Spinal cord (tissue), 10 donors: ENCODE data around the gene DCANP1. TPM values are rescaled to one million over a fixed set of nuclear protein-coding genes. Genes with fewer than 3 reads are reported as not detected.

Experiments
- DNase-seq, 6 donors: peaks; one replicate each; pipeline versions ENCODE4 v3.0.0 to v3.0.0-alpha.2; 2013 to 2015; ENCODE audit warnings: low spot score in 6 of 6, low read depth in 4 of 6
- H3K27ac ChIP-seq: one replicate; pipeline ENCODE4 v1.5.1; 2013; ENCODE audit warnings: low read depth, low read length, control low read depth
- H3K27me3 ChIP-seq: one replicate; pipeline ENCODE4 v1.6.1; 2013; ENCODE audit warnings: low read length; ENCODE audit not compliant: control insufficient read depth, insufficient read depth
- H3K36me3 ChIP-seq: one replicate; pipeline ENCODE4 v1.6.1; 2013; ENCODE audit warnings: low read length; ENCODE audit not compliant: control insufficient read depth, insufficient read depth
- H3K4me1 ChIP-seq: one replicate; pipeline ENCODE4 v1.6.1; 2013; ENCODE audit warnings: low read length; ENCODE audit not compliant: control insufficient read depth, insufficient read depth
- H3K4me3 ChIP-seq: one replicate; pipeline ENCODE4 v1.5.1; 2013; ENCODE audit warnings: low read depth, low read length, control low read depth
- H3K9me3 ChIP-seq: one replicate; pipeline ENCODE4 v1.6.1; 2013; ENCODE audit warnings: low read length; ENCODE audit not compliant: control insufficient read depth, insufficient read depth
- WGBS: methylation state at CpG from one replicate; pipeline ENCODE4 v1.1.5; 2013; ENCODE audit warnings: missing lambda C conversion rate; ENCODE audit not compliant: insufficient coverage; 5-methylcytosine and 5-hydroxymethylcytosine counted together
- polyA plus RNA-seq, 2 donors: library from polyadenylated mRNA; unstranded; fragments of 120-200 nt; gene quantifications; one replicate each; pipeline ENCODE4 v1.2.1, GENCODE V29; 2013; ENCODE audit not compliant: insufficient read length in 2 of 2
- total RNA-seq, 2 donors: library from RNA; depleted of rRNA in 1 of 2; stranded (reverse); fragments of 120-200 nt in 1 of 2; fragments of >200 nt in 1 of 2; gene quantifications; one replicate each; pipeline versions ENCODE4 v1.2.3 to v1.2.4, GENCODE V29; 2013 to 2014
- donor health status: healthy.

Gene DCANP1
- total and polyA plus RNA-seq, 4 donors: 0.10 to 0.11 TPM; not detected in 2

- H3K4me1 ChIP-seq: peaks cover 16% of the 10 kb centered on the region
- no peaks in the 10 kb centered on the region for H3K27me3 ChIP-seq
- no peaks in the 10 kb centered on the region for H3K9me3 ChIP-seq
- WGBS: no CpG with 5 or more reads among the region's 2 CpGs
- H3K36me3 ChIP-seq: no peaks in the 10 kb centered on the region
- H3K27ac ChIP-seq: no peak overlapping the region
- no peak overlapping the region for H3K4me3 ChIP-seq
- no peak for DNase-seq
Measured at GRCh38 chr5:135402031-135402430, 45.1 kb downstream of the DCANP1 start.

- peaks cover 20% of the 10 kb centered on the region for H3K4me1 ChIP-seq
- H3K27me3 ChIP-seq: no peaks in the 10 kb centered on the region
- no peaks in the 10 kb centered on the region for H3K9me3 ChIP-seq
- H3K4me3 ChIP-seq: no peak overlapping the region
- no peak overlapping the region for H3K27ac ChIP-seq
- no peaks in the 10 kb centered on the region for H3K36me3 ChIP-seq
- no peak for DNase-seq
- 18% methylated on average over 4 of the region's 5 CpGs for WGBS
Measured at GRCh38 chr5:135400866-135401265, 46.3 kb downstream of the DCANP1 start.

GRCh38 chr5:135399794-135400542 lies 47.2 kb downstream of the DCANP1 start:
- Histone ChIP-seq H3K27me3 (no peaks in the 10 kb centered on the region), H3K27ac (peak overlapping the region; percentile 92), H3K36me3 (no peaks in the 10 kb centered on the region), H3K9me3 (no peaks in the 10 kb centered on the region), H3K4me1 (peaks cover 20% of the 10 kb centered on the region), H3K4me3 (peak overlapping the region; percentile 75)
- DNase-seq: no peak
- WGBS: 8% methylated on average over 8 of the region's 25 CpGs

- H3K4me1 ChIP-seq: peaks cover 20% of the 10 kb centered on the region
- peak; percentile 62 to 95 (median 82) for DNase-seq
- peak within 1 kb of the TSS; percentile 92 for H3K27ac ChIP-seq
- peak within 1 kb of the TSS; percentile 75 for H3K4me3 ChIP-seq
- no peaks in the 10 kb centered on the region for H3K36me3 ChIP-seq
- H3K9me3 ChIP-seq: no peaks in the 10 kb centered on the region
- H3K27me3 ChIP-seq: no peaks in the 10 kb centered on the region
- under 1% methylated on average over 107 of the region's 109 CpGs for WGBS
Measured at GRCh38 chr5:135398855-135399793, 48.0 kb downstream of the DCANP1 start, which contains the start of gene MACROH2A1. Gene MACROH2A1, minus strand, starts transcription at chr5:135399231. Its CDS starts 10,138 bp downstream, at chr5:135389093.

- 0% methylated on average over 40 of the region's 43 CpGs for WGBS
- Histone ChIP-seq H3K36me3 (no peaks in the 10 kb centered on the region), H3K27ac (peak overlapping the region; percentile 64), H3K4me1 (peaks cover 20% of the 10 kb centered on the region), H3K27me3 (no peaks in the 10 kb centered on the region), H3K4me3 (peak overlapping the region; percentile 75), H3K9me3 (no peaks in the 10 kb centered on the region)
- peak in 3 of 6 donors; percentile 6 to 46 (median 27) for DNase-seq
Measured at GRCh38 chr5:135398160-135398854, 48.8 kb downstream of the DCANP1 start.

GRCh38 chr5:135397084-135397483 lies 50.1 kb downstream of the DCANP1 start:
- Histone ChIP-seq H3K4me1 (peaks cover 20% of the 10 kb centered on the region), H3K27ac (no peak overlapping the region), H3K27me3 (no peaks in the 10 kb centered on the region), H3K9me3 (no peaks in the 10 kb centered on the region), H3K36me3 (no peaks in the 10 kb centered on the region), H3K4me3 (no peak overlapping the region)
- no peak for DNase-seq
- WGBS: 75% methylated on average over 4 of the region's 5 CpGs

- H3K27ac ChIP-seq: no peak overlapping the region
Measured at GRCh38 chr5:135396459-135397055, 50.6 kb downstream of the DCANP1 start.

GRCh38 chr5:135395866-135396265 lies 51.3 kb downstream of the DCANP1 start:
- no peaks in the 10 kb centered on the region for H3K27me3 ChIP-seq
- no peak overlapping the region for H3K4me3 ChIP-seq
- H3K27ac ChIP-seq: no peak overlapping the region
- H3K36me3 ChIP-seq: no peaks in the 10 kb centered on the region
- DNase-seq: no peak
- WGBS: no CpG with 5 or more reads among the region's 4 CpGs
- peaks cover 29% of the 10 kb centered on the region for H3K4me1 ChIP-seq
- no peaks in the 10 kb centered on the region for H3K9me3 ChIP-seq

More at GRCh38 chr5:135396459-135397055, 50.6 kb downstream of the DCANP1 start:
- H3K4me3 ChIP-seq: no peak overlapping the region
- H3K4me1 ChIP-seq: peaks cover 25% of the 10 kb centered on the region
- no peak for DNase-seq
- 80% methylated on average over 4 of the region's 4 CpGs for WGBS
- H3K27me3 ChIP-seq: no peaks in the 10 kb centered on the region
- H3K9me3 ChIP-seq: no peaks in the 10 kb centered on the region
- H3K36me3 ChIP-seq: no peaks in the 10 kb centered on the region

- H3K36me3 ChIP-seq: no peaks in the 10 kb centered on the region
- WGBS: 69% methylated on average over 4 of the region's 5 CpGs
- no peaks in the 10 kb centered on the region for H3K9me3 ChIP-seq
- peak in 1 of 6 donors; percentile 5 for DNase-seq
- H3K27ac ChIP-seq: no peak overlapping the region
- H3K4me3 ChIP-seq: no peak overlapping the region
- H3K4me1 ChIP-seq: peaks cover 26% of the 10 kb centered on the region
- no peaks in the 10 kb centered on the region for H3K27me3 ChIP-seq
Measured at GRCh38 chr5:135395451-135395850, 51.7 kb downstream of the DCANP1 start.
